HG03066 (cell line): ENCODE measurements around the gene CHRDL2.

Source experiments
- ATAC-seq: cut with Tn5 transposase; IDR thresholded peaks from one replicate; pipeline ENCODE4 v1.9.1; 2021; ENCODE audit warnings: low read depth; ENCODE audit not compliant: unreplicated experiment

CHRDL2 gene

GRCh38 chr11:74689666-74690065 is 41.6 kb downstream of the CHRDL2 start:
- no peak for ATAC-seq

GRCh38 chr11:74687237-74688023 is 43.8 kb downstream of the CHRDL2 start:
- no peak for ATAC-seq

- ATAC-seq, result no peak
Measured at GRCh38 chr11:74686792-74687191, 44.4 kb downstream of the CHRDL2 start.

GRCh38 chr11:74685905-74686304 is 45.3 kb downstream of the CHRDL2 start:
- ATAC-seq, result no peak

- ATAC-seq, result no peak
Measured at GRCh38 chr11:74685338-74685737, 45.9 kb downstream of the CHRDL2 start.

GRCh38 chr11:74684661-74685060 is 46.6 kb downstream of the CHRDL2 start:
- ATAC-seq, result no peak

- ATAC-seq, result no peak
Measured at GRCh38 chr11:74683941-74684481, 47.2 kb downstream of the CHRDL2 start.

- no peak for ATAC-seq
Measured at GRCh38 chr11:74683279-74683871, 47.9 kb downstream of the CHRDL2 start.

- ATAC-seq, result no peak
Measured at GRCh38 chr11:74682731-74683278, 48.4 kb downstream of the CHRDL2 start.

GRCh38 chr11:74681686-74682651 is 49.3 kb downstream of the CHRDL2 start:
- ATAC-seq, result no peak

GRCh38 chr11:74680703-74681531 is 50.3 kb downstream of the CHRDL2 start:
- ATAC-seq, result no peak

GRCh38 chr11:74680035-74680671 is 51.1 kb downstream of the CHRDL2 start:
- ATAC-seq, result no peak

GRCh38 chr11:74679513-74679865 is 51.7 kb downstream of the CHRDL2 start:
- ATAC-seq, result no peak

GRCh38 chr11:74678591-74679512 is 52.4 kb downstream of the CHRDL2 start:
- no peak for ATAC-seq

GRCh38 chr11:74678041-74678440 is 53.2 kb downstream of the CHRDL2 start:
- no peak for ATAC-seq

GRCh38 chr11:74677131-74677530 is 54.1 kb downstream of the CHRDL2 start:
- no peak for ATAC-seq

- ATAC-seq, result no peak
Measured at GRCh38 chr11:74676596-74676995, 54.6 kb downstream of the CHRDL2 start.

- no peak for ATAC-seq
Measured at GRCh38 chr11:74675761-74676160, 55.5 kb downstream of the CHRDL2 start.
